ENCODE results near the gene AMBRA1. TPM values are rescaled to one million over a fixed set of nuclear protein-coding genes. Genes with fewer than 3 reads are reported as not detected.
"Not testable (repeated sequence)": the region's sequence is repeated elsewhere in the genome, so short reads cannot be mapped to it uniquely, and the experiment has no call there.

AMBRA1 gene
- total RNA-seq, 1 donor from 2014 or later: 25.3 TPM

DNA sequence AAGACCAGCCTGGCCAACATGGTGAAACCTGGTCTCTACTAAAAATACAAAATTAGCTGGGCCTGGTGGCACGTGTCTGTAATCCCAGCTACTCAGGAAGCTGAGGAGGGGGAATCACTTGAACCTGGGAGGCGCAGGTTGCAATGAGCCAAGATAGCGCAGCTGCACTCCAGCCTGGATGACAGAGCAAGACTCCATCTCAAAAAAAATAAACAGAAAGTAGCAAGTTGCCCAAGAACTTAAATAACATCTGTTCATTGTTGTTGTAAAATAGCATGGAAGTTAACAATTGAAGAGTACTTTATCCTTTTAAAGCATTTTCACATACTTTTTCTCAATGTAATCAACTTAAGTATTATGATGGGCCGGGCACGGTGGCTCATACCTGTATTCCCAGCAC is 5.7 kb downstream of the AMBRA1 start:
- DNase-seq (ENCODE audit: low spot score in 2 of 2) (no peak), FAIRE-seq (no peak)

DNA sequence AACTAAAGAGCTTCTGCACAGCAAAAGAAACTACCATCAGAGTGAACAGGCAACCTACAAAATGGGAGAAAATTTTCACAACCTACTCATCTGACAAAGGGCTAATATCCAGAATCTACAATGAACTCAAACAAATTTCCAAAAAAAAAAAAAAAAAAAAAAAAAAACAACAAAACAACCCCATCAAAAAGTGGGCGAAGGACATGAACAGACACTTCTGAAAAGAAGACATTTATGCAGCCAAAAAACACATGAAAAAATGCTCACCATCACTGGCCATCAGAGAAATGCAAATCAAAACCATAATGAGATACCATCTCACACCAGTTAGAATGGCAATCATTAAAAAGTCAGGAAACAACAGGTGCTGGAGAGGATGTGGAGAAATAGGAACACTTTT is 10.3 kb downstream of the AMBRA1 start:
- FAIRE-seq; DNase-seq (ENCODE audit: low spot score in 2 of 2): not testable (repeated sequence)

- DNase-seq (ENCODE audit: low spot score in 2 of 2) (no peak), FAIRE-seq (no peak)
Observed at GRCh38 chr11:46582588-46582987, 11.2 kb downstream of the AMBRA1 start.

GRCh38 chr11:46577058-46577457 is 16.8 kb downstream of the AMBRA1 start:
- FAIRE-seq (no peak), DNase-seq (ENCODE audit: low spot score in 2 of 2) (no peak)

GRCh38 chr11:46574656-46575055 is 19.2 kb downstream of the AMBRA1 start:
- no peak for FAIRE-seq
- DNase-seq (ENCODE audit: low spot score in 2 of 2): no peak

GRCh38 chr11:46570790-46571398 is 22.9 kb downstream of the AMBRA1 start:
- FAIRE-seq (no peak), DNase-seq (ENCODE audit: low spot score in 2 of 2) (no peak)

GRCh38 chr11:46565232-46565840 is 28.5 kb downstream of the AMBRA1 start:
- FAIRE-seq (no peak), DNase-seq (ENCODE audit: low spot score in 2 of 2) (no peak)

DNA sequence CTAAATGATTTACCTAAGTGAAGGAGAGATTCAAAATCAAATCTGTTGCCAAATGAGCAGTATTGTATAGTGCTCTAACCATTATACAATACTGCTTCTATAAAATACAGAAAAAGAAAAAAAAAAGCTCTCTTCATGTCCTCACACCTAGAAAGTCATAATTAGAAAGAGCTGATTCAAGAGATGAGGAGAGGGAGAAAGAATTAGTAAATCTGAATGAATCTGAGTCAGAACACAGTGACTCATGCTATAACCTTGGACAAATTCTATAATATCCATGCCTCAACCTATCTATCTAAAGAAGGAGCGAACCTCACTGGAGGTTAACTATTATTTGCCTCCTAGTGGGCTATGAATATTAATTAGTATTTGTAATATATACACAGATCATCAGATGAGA is 29.4 kb downstream of the AMBRA1 start:
- FAIRE-seq (no peak), DNase-seq (ENCODE audit: low spot score in 2 of 2) (no peak)

DNA sequence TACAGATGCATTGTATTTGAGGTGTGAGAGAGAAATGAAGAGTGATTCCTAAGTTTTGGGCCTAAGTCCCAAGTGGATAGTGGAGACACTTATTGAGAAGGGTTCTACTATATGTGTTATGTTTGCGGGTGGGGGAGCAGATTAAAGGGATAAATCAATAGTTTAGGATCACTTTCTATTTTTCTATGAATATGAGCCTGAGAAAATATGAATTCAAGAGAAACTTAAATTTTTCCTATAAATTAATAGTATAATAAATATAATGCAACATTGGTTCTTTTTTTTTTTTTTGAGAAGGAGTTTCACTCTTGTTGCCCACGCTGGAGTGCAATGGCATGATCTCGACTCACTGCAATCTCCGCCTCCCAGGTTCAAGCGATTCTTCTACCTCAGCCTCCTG is 31.3 kb downstream of the AMBRA1 start:
- FAIRE-seq (no peak), DNase-seq (ENCODE audit: low spot score in 2 of 2) (no peak)

DNA sequence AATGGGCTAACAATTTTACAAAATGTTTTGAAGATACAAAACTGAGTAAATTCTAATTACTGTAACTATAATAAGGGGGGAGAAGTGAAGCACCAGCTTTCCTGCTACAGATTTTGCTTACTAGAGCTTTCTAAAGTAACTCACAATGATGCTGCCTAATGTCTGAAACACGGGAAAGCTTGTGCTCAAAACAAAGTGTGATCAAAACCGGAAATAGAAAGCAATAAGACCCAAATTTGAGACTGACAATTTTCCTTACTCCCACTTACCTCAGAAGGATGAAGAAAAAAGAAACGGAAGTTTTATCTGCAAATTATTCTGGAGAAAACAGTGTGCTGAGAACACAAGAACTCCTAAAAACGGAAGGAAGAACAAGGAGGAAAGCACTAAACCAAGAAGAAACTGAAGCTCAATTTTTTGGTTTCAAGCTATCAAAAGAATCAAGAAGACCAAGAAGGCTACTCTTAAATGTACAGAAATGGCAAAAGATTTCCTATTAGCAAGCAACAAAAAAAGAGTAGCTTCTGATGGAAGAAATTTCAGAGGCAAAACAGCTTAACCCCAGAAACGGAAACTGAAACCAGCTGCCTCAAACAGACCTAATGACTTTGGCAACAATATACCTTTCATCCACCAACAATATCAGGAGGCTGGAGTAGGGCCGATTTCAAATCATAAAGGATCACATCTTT is 33.4 kb downstream of the AMBRA1 start:
- DNase-seq (ENCODE audit: low spot score in 2 of 2) (no peak), FAIRE-seq (no peak)

DNA sequence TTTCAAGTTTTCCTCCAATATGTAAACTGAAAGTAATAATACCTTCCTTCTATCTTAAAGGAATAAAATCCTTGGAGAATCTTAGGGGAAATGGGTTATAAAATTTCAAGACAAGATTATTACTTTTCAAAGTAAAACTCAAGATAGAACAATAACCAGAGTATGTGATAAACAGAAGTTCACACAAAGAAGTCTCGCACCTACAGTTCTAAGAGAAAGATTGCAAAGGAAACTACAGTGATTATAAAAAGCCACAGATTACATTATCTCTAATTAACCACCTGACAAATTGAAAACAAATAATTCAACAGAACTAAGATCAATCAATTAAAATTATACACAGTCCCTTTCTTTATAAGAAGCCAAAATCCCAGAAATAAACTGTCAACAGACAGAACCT is 34.0 kb downstream of the AMBRA1 start:
- FAIRE-seq (no peak), DNase-seq (ENCODE audit: low spot score in 2 of 2) (no peak)

DNA sequence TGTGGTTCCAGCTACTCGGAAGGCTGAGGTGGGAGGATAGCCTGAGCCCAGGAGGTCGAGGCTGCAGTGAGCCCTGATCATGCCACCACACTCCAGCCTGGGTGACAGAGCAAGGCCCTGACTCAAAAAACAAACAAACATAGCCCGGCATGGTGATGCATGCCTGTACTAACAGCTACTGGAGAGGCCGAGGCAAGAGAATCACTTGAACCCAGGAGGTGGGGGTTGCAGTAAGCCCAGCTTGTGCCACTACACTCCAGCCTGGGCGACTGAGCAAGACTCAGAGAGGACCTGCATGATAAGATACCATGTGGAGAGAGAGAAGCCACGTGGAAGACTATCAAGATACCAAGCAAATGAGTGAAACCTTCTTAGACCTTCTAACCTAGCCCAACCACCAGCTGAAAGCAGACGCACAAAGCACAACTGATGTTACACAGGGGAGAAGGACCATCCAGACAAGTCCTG is 36.1 kb downstream of the AMBRA1 start:
- FAIRE-seq (no peak), DNase-seq (ENCODE audit: low spot score in 2 of 2) (no peak)

- FAIRE-seq (no peak), DNase-seq (ENCODE audit: low spot score in 2 of 2) (no peak)
Observed at GRCh38 chr11:46555267-46556054, 38.4 kb downstream of the AMBRA1 start.

- DNase-seq (ENCODE audit: low spot score in 2 of 2) (no peak), FAIRE-seq (no peak)
Observed at GRCh38 chr11:46554213-46555147, 39.3 kb downstream of the AMBRA1 start.

DNA sequence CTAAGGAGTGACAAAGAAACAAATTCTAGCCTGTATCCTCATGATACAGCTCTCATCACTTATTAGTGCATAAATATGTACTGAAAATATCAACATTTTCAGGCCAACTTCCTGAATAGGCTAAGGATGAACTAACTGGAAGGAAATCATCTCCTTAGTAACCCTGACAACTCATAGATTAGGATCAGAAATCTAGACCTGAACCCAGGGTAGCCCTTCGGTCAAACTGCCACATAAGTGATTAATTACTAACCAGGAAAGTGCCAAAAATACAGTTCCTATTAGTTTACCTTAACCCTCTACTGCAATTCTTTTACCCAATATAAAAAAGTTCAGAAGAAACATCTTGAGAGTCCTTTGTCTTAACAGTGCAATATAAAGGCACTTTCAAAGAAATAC is 40.0 kb downstream of the AMBRA1 start:
- no peak for DNase-seq (ENCODE audit: low spot score in 2 of 2)
- FAIRE-seq: no peak

DNA sequence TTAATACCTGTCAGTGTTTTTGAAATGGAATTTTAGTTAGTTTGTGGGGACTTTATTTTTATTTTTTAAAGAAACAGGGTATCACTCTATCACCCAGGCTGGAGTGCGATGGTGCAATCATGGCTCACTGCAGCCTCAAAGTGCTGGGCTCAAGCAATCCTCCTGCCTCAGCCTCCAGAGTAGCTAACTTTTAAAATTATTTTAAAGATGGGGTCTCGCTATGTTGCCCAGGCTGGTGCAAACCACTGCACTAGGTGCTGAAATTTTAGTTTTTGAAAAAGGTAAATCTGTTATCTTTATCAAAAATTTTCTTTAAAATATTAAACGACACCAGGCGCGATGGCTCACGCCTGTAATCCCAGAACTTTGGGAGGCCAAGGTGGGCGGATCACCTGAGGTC is 42.6 kb downstream of the AMBRA1 start:
- no peak for DNase-seq (ENCODE audit: low spot score in 2 of 2)
- no peak for FAIRE-seq

- DNase-seq (ENCODE audit: low spot score in 2 of 2): no peak
- no peak for FAIRE-seq
Observed at GRCh38 chr11:46547579-46547978, 46.2 kb downstream of the AMBRA1 start.

DNA sequence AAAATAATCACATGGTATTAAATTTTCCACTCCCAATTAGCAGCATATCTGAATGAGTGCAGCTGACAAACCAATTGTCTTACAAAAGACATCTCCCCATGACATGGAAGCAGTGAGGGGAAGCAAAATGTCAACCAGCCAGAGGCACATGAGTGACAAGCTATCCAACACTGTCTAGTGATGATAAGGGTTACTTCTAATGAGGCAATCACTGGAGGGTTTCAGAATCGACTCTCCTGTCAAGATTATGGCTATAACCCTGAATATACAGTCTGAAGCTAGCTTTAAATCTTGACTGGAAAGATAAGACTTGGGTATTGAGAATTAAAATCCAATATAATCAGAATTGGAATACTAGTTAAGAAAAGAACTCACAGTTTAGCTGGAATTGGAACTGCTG is 50.3 kb downstream of the AMBRA1 start:
- DNase-seq (ENCODE audit: low spot score in 2 of 2) (no peak), FAIRE-seq (no peak)

- peak in 1 of 2 donors; percentile 32 for DNase-seq (ENCODE audit: low spot score in 2 of 2)
- FAIRE-seq: no peak
Observed at GRCh38 chr11:46541593-46542371, 52.0 kb downstream of the AMBRA1 start.

All from frontal cortex (tissue), 4 donors.